ENCODE data around the gene MAP3K4.

- TF ChIP-seq, protein P1, sequence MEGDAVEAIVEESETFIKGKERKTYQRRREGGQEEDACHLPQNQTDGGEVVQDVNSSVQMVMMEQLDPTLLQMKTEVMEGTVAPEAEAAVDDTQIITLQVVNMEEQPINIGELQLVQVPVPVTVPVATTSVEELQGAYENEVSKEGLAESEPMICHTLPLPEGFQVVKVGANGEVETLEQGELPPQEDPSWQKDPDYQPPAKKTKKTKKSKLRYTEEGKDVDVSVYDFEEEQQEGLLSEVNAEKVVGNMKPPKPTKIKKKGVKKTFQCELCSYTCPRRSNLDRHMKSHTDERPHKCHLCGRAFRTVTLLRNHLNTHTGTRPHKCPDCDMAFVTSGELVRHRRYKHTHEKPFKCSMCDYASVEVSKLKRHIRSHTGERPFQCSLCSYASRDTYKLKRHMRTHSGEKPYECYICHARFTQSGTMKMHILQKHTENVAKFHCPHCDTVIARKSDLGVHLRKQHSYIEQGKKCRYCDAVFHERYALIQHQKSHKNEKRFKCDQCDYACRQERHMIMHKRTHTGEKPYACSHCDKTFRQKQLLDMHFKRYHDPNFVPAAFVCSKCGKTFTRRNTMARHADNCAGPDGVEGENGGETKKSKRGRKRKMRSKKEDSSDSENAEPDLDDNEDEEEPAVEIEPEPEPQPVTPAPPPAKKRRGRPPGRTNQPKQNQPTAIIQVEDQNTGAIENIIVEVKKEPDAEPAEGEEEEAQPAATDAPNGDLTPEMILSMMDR (conservative IDR thresholded peaks at IDR 0.05; ENCODE audit: low read length) = no peak
- no peak for TF ChIP-seq EZH2phosphoT487 (IDR thresholded peaks at IDR 0.05; ENCODE audit: borderline replicate concordance)
These were observed 151.4 kb downstream of the MAP3K4 start for GRCh38 chr6:161142957-161143296.
